GM13977 (cell line): ENCODE results near the gene FAM193A.

Experiments used
- DNase-seq: peaks from one replicate; pipeline ENCODE4 v3.0.0; 2012; ENCODE audit warnings: low spot score
- in situ Hi-C: fragments of 300-500 bp; cut with MboI; formaldehyde crosslinking; loops from one replicate; pipeline ENCODE4 v1.12.0; 2022; ENCODE audit warnings: low sequenced_read_pairs, low pct_unique_long_range_greater_than_20kb, mixed read lengths, inconsistent platforms; ENCODE audit not compliant: unreplicated experiment
- TF ChIP-seq, protein P1 (sequence below): IDR thresholded peaks from 2 replicates; pipeline ENCODE4 v1.5.1; 2012; ENCODE audit warnings: mild to moderate bottlenecking, control low read depth; ENCODE audit not compliant: insufficient read depth; ENCODE audit errors: extremely low read depth, missing control alignments

FAM193A gene

DNA sequence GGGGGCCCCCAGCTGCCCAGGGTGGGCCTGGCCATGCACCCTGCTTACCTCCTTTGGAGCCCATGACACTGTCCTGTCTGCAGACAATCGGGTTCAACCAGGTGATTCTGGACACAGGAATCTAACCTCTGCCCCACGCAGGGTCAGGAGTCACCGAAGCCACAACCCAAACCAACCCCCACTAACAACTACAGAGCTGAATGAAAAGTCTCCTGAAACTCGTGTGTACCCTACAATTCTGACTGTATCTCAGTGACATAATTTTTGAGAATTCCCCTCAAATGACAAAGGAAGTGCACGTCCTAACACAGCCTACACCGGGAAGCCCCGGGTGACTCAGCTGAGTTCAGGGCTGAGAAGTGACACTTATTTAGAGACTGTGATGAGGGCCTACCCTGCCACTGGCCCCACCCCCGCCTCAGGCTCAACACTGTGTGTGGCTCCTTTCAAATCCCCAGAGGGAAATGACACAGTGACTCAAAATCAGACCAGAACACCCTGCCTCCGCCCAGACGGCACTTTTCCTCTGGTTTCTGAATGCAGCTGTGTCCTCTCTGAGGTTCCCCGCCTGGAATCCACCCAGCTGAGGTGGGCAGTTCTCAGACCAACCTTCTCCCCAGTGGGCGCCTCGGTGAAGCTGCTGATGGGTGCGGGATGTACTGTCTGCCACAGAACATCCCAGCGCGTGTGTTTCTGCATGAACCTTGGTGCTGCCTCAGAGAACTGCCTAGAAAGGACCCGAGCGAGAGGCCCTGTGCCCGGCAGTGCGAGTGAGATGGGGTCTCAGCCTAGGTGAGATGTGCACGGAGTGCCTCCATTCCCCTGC is 209.7 kb downstream of the FAM193A start:
- in situ Hi-C loops: no loop called here
- TF ChIP-seq, protein P1, sequence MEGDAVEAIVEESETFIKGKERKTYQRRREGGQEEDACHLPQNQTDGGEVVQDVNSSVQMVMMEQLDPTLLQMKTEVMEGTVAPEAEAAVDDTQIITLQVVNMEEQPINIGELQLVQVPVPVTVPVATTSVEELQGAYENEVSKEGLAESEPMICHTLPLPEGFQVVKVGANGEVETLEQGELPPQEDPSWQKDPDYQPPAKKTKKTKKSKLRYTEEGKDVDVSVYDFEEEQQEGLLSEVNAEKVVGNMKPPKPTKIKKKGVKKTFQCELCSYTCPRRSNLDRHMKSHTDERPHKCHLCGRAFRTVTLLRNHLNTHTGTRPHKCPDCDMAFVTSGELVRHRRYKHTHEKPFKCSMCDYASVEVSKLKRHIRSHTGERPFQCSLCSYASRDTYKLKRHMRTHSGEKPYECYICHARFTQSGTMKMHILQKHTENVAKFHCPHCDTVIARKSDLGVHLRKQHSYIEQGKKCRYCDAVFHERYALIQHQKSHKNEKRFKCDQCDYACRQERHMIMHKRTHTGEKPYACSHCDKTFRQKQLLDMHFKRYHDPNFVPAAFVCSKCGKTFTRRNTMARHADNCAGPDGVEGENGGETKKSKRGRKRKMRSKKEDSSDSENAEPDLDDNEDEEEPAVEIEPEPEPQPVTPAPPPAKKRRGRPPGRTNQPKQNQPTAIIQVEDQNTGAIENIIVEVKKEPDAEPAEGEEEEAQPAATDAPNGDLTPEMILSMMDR: no peak
- DNase-seq: peak; percentile 95

DNA sequence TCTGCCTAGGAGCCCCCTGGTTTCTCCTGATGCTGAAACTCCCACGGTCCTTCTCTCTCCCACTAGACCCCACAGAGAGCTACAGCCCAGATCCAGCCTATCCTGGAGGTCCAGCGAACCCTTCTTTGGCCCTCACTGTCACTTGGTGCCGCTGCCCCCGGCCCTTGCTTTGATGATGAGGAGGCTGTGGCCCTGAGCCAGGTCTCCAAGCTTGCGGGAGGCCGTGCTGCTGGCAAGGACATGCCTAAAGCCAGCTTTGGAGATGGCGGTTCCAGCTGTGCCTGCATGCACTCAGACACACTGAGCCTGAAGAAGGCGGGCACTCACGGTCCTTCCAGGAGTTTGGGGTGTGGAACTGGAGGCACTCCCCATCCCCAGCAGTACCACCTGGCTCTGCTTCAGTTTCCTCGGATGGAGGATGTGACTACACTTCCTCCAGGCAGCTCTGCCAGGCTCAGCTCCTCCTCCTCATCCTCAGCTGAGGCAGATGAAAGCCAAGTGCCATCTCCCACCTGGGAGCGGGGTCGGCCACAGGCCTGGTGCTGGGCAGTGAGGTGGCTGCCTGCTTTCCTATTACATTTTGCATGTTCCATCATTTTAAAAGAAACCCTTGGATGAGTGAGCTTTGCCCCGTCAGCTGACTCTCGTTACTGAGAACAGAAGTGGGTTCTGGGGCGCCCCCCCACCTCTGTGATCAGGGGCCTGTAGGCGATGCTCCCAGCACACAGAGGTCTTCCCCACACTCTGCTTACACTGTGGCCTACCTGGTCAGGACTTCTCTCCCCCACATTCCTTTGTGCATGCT is 210.6 kb downstream of the FAM193A start:
- in situ Hi-C loops: no loop called here
- TF ChIP-seq, protein P1: no peak
- no peak for DNase-seq

DNA sequence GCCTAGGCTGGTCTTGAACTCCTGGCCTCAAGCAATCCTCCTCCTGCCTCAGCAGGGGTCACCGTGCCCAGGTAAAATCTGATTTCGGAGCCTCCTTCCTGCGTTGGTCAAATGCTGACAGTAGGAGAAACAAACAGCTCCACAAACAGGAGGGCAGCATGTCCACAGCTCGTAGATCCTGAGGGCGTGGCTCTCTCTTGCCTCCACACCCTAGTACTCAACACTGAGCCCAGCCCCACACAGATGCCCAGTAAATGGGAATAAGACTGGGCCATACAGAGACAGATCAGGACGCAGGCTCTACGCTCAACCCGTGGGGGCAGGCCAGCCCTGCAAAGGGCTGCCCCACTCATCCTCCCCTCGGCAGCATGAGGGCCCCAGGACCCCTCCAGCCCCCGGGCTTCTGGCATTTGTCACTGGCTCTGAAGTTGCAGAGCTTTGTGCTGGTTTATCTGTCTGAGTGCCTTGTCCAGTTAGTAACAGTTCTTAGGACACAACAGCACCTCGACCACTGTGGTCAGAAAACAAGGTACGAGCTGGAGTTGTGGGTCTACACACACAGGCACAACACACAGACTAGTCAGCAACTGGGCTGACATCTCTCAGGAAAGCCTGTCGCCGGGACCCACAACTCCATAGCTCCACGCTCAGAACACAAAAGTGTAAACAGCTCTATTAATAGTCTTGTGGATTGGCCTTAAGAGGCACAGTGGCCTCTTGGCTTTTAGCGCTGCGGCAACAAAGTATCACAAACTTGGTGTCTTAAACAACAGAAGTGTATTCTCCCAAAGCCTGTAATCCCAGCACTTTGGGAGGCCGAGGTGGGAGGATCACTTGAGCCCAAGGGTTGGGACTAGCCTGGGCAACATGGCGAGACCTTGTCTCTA is 214.5 kb downstream of the FAM193A start:
- DNase-seq: no peak
- TF ChIP-seq, protein P1: no peak
- in situ Hi-C loops: no loop called here

DNA sequence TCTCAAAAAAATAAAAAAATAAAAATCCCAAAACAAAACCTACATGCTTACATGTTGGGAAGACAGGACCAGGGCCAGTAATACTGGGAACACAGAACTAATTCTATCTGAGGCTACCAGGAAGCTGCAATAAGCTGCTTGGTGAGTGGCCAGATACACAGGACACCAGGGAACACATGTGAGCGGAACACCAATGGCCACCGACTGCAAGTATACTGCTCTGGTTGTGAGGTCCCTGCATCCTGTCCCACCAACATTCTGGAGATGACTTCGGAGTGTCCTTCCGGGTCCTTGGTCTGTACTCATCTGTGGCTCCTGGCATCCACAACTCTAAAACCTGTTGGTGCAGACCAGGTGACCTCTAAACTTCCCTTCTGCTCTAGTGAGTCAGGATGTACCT is 217.0 kb downstream of the FAM193A start:
- no peak for DNase-seq
- in situ Hi-C loops: no loop called here
- TF ChIP-seq, protein P1: no peak

DNA sequence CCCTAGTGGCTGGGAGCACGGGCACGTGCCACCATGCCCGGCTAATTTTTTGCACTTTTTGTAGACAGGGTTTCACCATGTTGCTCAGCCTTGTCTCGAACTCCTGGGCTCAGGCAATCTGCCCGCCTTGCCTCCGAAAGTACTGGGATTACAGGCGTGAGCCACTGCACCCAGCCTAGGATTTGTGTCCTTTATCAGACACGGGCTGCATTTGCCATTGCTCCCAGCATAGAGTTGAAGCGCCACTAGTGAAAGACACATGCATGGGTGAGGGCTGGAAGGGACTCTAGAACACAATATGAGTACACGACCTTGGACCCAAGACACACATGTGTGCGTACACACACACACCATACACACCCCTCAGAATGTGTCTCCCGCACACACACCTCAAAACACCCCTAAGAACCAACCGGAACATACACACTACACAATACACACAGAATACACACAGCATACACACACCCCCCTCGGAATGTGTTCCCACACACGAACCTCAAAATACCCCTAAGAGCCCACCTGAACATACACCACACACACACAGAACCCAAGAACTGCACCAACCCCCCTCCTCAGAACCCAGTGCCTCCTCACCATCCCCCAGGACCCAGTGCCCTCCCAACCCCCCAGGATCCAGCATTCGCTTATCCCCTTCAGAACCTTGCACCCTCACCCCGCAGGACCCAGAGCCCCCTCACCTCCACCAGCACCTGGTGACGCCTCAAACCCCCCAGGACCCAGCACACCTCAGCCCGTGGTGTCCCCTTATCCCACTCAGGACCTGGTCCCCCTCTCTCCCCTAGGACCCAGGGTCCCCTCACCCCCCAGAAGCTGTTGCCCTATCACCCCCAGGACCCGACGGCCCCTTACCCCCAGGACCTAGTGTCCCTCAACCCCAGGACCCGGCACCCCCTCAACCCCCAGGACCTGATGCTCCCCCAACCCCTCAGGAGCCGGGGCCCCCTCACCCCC is 218.7 kb downstream of the FAM193A start:
- no peak for DNase-seq
- TF ChIP-seq, protein P1: no peak
- in situ Hi-C loops: no loop called here
